Esophagus squamous epithelium (tissue), 5 donors: Measurements from ENCODE around the gene HEG1. TPM values are rescaled to one million over a fixed set of nuclear protein-coding genes. Genes with fewer than 3 reads are reported as not detected.

Experiments used
- DNase-seq: peaks from one replicate; lab custom pipeline; 2025; lab: John Stamatoyannopoulos, UW
- H3K27ac ChIP-seq, 4 donors: fragments of 200-600 bp; sonication (generic); one replicate each; pipeline ENCODE4 v1.5.1; 2016 to 2019; ENCODE audit warnings: mild to moderate bottlenecking in 1 of 4
- H3K27me3 ChIP-seq, 4 donors: fragments of 200-600 bp; sonication (generic); 1 replicate in 3 of 4; 2 replicates in 1 of 4; pipeline versions ENCODE4 v1.5.1 to v1.6.0; 2017 to 2021; ENCODE audit warnings: antibody characterized with exemption in 1 of 4
- H3K36me3 ChIP-seq, 3 donors: fragments of 200-600 bp; sonication (generic); one replicate each; pipeline ENCODE4 v1.5.1; 2016 to 2019
- H3K4me1 ChIP-seq, 3 donors: fragments of 200-600 bp; sonication (generic); one replicate each; pipeline ENCODE4 v1.5.1; 2017 to 2019
- H3K4me3 ChIP-seq, 4 donors: fragments of 200-600 bp; sonication (generic); 1 replicate in 3 of 4; 2 replicates in 1 of 4; pipeline ENCODE4 v1.5.1; 2016 to 2019; ENCODE audit warnings: mild to moderate bottlenecking in 2 of 4, moderate library complexity in 1 of 4
- H3K9me3 ChIP-seq, 3 donors: fragments of 200-600 bp; sonication (generic); one replicate each; pipeline ENCODE4 v1.5.1; 2016 to 2019
- POLR2A ChIP-seq, 4 donors: fragments of 450-650 bp; IDR thresholded peaks; one replicate each; pipeline ENCODE4 v1.6.1; 2017; ENCODE audit warnings: antibody characterized with exemption in 4 of 4, mild to moderate bottlenecking in 4 of 4, moderate library complexity in 3 of 4
- WGBS, 2 donors: methylation state at CpG; one replicate each; pipeline ENCODE4 v1.1.5; 2018; 5-methylcytosine and 5-hydroxymethylcytosine counted together
- intact Hi-C: fragments of 100-400 bp; cut with DNase I; formaldehyde crosslinking; loops from one replicate; pipeline ENCODE4 v1.15.0; 2022
- total RNA-seq, 4 donors: library from RNA; depleted of rRNA; stranded (reverse); fragments of >200 nt; gene quantifications; one replicate each; pipeline ENCODE4 v1.1.0, GENCODE V29; 2016
- TF ChIP-seq, protein P1 (sequence below), 6 experiments: fragments of 450-650 bp in 4 of 6; fragments of 200-600 bp in 2 of 6; sonication (generic) in 2 of 6; IDR thresholded peaks; one replicate each; pipeline ENCODE4 v1.5.1; 2016 to 2019; ENCODE audit warnings: antibody characterized with exemption in 6 of 6, mild to moderate bottlenecking in 4 of 6, moderate library complexity in 4 of 6
- donor health status: DM: yes; HTN: yes; CAD: no.

The HEG1 gene
- total RNA-seq, 4 donors from 2014 or later: 13.3 to 37.2 (median 22.5) TPM

DNA sequence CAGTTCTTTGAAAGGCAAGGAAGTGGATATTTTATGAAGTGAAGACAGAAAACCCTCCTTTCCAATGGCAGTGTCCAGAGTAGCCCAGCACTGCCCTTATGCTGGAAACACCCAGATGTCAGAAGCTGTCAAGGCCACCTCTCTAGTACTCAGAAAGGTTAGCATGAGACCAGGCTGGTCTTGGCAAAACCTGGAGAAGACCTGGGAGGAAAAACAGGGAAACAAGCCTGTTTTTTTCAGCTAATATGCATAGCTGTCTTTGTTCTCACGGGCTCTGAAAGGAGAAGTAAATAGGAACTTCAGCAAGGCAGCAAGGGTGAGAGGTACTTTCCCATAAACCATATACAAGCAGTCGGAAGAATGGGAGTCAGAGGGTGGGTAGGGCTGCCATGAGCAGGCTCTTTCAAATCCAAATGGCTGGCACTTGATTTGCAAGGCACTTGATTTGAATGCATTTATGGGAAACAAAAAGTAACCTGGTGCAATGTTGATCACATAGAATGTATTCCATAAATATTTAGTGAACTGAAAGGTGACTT, 55.8 kb downstream of the HEG1 start:
- H3K36me3 ChIP-seq: peaks cover 7 to 99% (median 9%) of the 10 kb centered on the region in 3 donors
- H3K27me3 ChIP-seq: no peaks in the 10 kb centered on the region
- H3K27ac ChIP-seq: peak overlapping the region in 3 of 4 donors; percentile 19 to 57 (median 33)
- H3K4me3 ChIP-seq: no peak overlapping the region
- TF ChIP-seq, protein P1, sequence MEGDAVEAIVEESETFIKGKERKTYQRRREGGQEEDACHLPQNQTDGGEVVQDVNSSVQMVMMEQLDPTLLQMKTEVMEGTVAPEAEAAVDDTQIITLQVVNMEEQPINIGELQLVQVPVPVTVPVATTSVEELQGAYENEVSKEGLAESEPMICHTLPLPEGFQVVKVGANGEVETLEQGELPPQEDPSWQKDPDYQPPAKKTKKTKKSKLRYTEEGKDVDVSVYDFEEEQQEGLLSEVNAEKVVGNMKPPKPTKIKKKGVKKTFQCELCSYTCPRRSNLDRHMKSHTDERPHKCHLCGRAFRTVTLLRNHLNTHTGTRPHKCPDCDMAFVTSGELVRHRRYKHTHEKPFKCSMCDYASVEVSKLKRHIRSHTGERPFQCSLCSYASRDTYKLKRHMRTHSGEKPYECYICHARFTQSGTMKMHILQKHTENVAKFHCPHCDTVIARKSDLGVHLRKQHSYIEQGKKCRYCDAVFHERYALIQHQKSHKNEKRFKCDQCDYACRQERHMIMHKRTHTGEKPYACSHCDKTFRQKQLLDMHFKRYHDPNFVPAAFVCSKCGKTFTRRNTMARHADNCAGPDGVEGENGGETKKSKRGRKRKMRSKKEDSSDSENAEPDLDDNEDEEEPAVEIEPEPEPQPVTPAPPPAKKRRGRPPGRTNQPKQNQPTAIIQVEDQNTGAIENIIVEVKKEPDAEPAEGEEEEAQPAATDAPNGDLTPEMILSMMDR (IDR thresholded peaks at IDR 0.05): no peak
- no peak for TF ChIP-seq POLR2A (IDR thresholded peaks at IDR 0.05)
- intact Hi-C loops: loop anchor here (5.0 kb wide), 1 partner anchor 437 kb away; no protein-coding TSS in a partner anchor
- peaks cover 30 to 80% (median 43%) of the 10 kb centered on the region in 3 donors for H3K4me1 ChIP-seq
- 11 to 33% methylated on average over 2 of the region's 2 CpGs for WGBS, 2 donors
- DNase-seq: no peak
- H3K9me3 ChIP-seq: no peaks in the 10 kb centered on the region

- WGBS, 2 donors: 17 to 33% methylated on average over 1 of the region's 1 CpG
- TF ChIP-seq POLR2A (IDR thresholded peaks at IDR 0.05): no peak
- TF ChIP-seq, protein P1 (IDR thresholded peaks at IDR 0.05): no peak
- H3K27me3 ChIP-seq: no peaks in the 10 kb centered on the region
- peaks cover 7 to 99% (median 9%) of the 10 kb centered on the region in 3 donors for H3K36me3 ChIP-seq
- peak overlapping the region in 1 of 4 donors; percentile 57 for H3K27ac ChIP-seq
- no peak overlapping the region for H3K4me3 ChIP-seq
- no peaks in the 10 kb centered on the region for H3K9me3 ChIP-seq
- intact Hi-C loops: loop anchor here (5.0 kb wide), 1 partner anchor 438 kb away; no protein-coding TSS in a partner anchor
- peaks cover 30 to 74% (median 43%) of the 10 kb centered on the region in 3 donors for H3K4me1 ChIP-seq
- DNase-seq: no peak
Observed at GRCh38 chr3:124999317-124999716, 56.5 kb downstream of the HEG1 start.

- Histone ChIP-seq H3K36me3 (peaks cover 7 to 99% (median 9%) of the 10 kb centered on the region in 3 donors), H3K27ac (peak overlapping the region in 1 of 4 donors; percentile 3), H3K9me3 (no peaks in the 10 kb centered on the region), H3K4me3 (no peak overlapping the region), H3K4me1 (peaks cover 24 to 70% (median 38%) of the 10 kb centered on the region in 3 donors), H3K27me3 (no peaks in the 10 kb centered on the region)
- 91 to 100% methylated on average over 3 of the region's 3 CpGs for WGBS, 2 donors
- no peak for DNase-seq
- no peak for TF ChIP-seq POLR2A (IDR thresholded peaks at IDR 0.05)
- TF ChIP-seq, protein P1 (IDR thresholded peaks at IDR 0.05): no peak
- intact Hi-C loops: loop anchor here (5.0 kb wide), 1 partner anchor 439 kb away; no protein-coding TSS in a partner anchor
Observed at GRCh38 chr3:124998247-124998630, 57.6 kb downstream of the HEG1 start.

DNA sequence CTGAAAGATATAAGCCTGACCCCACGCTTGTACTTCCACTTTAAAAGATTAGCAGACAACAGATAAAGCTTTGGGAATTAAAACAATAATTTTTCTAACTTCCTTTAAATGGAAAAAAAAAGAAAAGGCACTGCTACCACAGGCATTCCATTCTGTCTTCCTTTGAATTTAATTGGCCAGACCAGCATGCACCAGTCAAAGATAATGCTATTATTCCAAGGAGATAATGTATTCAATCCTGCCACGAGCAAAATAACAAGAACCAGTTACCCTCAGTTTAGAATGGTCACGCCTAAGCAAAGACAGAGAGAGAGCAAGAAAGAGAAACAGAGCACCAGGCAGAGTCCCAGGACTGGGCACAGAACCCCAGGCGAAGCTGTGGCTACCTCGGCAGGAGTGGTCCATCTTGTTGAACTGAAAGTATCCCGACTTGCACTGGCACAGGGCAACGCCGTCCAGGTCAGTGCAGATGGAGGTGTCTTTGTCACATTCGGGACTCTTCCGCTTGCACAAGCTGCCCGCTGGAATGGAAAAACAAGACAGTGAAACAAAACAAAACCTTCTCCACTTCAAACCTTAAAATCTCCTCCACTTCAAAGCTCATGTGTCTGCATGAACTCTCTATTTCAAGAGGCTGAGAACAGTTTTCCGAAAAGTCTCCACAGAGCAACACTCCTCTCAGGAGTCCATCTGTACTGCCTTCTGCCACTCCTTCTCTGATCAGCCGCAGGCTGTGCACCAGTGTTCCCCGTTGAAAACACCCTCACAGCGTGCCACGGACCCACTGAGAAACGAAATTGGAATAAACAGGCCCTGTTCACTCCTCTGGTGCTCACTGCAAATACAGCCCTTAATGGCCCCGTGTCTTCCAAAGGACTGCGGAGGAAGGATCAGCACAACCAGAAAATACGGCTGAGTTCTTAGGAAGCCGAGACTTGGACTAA, 58.2 kb downstream of the HEG1 start:
- Histone ChIP-seq H3K36me3 (peaks cover 7 to 99% (median 9%) of the 10 kb centered on the region in 3 donors), H3K4me3 (no peak overlapping the region), H3K27ac (no peak overlapping the region), H3K27me3 (no peaks in the 10 kb centered on the region), H3K4me1 (peaks cover 17 to 64% (median 34%) of the 10 kb centered on the region in 3 donors), H3K9me3 (no peaks in the 10 kb centered on the region)
- TF ChIP-seq POLR2A (IDR thresholded peaks at IDR 0.05): no peak
- TF ChIP-seq, protein P1 (IDR thresholded peaks at IDR 0.05): no peak
- DNase-seq: no peak
- 87 to 92% methylated on average over 20 of the region's 21 CpGs for WGBS, 2 donors
- intact Hi-C loops: loop anchor here (5.0 kb wide), 1 partner anchor 440 kb away; no protein-coding TSS in a partner anchor
